GM21390 (cell line): ENCODE measurements around the gene SMAP2.
A peak's percentile ranks its signal among the peaks of the same experiment; 100 is the strongest.
"Not testable (repeated sequence)": the region's sequence is repeated elsewhere in the genome, so short reads cannot be mapped to it uniquely, and the experiment has no call there.

Experiments used
- ATAC-seq: cut with Tn5 transposase; IDR thresholded peaks from one replicate; pipeline ENCODE4 v1.9.1; 2021; ENCODE audit not compliant: unreplicated experiment

The SMAP2 gene

DNA sequence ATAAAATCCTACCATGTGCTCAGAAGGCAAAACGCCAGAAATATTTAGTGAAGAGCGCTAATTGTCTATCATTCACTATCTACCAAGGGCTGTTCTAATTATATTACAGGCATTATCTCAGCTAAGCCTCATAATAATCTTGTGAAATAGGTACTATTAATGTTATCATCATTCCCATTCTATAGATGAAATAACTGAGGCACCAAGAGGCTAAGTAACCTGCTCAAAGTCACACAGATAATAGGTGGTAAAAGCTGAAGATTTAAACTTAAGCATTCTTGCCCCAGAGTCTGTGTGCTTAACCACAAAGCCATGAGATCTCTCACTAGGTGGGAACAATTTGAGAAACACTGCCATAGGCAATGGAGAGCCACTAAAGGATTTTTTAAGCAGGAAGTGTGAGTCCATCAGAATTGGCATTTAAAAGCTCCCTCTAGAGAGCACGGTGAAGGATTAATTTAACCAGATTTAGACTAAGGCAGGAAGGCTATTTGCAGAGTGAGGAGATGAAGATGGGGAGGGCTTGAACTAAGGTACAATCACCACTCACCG, 1.7 kb upstream of the SMAP2 start:
- ATAC-seq: no peak

DNA sequence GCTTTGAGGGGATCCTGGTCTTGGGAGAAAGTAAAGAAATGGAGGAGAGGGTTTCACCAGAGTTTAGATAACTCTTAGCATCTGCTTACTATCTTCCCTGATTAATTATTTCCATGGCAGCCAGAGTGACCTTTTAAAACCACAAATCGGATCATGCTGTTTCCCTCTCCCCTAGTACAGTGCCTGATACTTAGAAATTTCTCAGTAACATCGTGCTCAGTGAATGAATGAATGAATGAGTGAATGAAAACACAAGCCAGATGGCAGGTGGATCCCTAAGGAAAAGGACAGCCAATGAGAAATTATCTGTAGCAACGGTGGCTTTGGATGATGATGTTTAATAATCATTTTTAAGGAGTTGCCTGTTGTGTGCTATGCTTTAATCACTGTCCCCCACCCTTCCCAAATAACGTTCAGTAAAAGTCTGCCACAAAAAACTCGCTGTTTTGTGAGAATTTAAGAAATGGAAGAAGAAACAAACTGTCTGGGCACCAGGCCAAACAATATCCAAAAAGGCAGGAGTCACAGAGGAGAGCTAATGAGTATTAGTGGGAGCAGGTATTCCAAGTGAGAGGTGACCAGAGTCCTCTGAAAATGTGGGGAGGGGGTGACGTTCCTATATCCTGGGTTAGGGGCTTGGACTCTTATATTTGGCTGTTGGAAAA, 737 bp upstream of the SMAP2 start:
- no peak for ATAC-seq

DNA sequence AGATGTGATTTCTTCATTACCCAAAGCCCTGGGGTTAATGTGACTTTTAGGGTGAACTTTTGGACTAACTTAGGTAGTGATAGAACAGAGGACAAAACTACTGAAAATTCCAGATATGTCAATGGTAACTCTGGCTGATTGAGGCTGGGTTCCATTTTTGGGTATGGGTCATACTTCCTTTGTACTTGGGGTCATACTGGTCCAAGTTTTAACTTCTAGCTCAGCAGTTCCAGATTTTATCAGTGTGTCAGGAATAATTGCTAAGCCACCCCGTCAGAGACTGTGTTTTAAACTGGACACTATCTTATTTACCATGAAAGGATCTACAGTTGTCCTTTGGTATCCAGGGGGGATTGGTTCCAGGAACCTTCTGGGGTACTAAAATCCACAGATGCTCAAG, 4.0 kb downstream of the SMAP2 start:
- no peak for ATAC-seq

DNA sequence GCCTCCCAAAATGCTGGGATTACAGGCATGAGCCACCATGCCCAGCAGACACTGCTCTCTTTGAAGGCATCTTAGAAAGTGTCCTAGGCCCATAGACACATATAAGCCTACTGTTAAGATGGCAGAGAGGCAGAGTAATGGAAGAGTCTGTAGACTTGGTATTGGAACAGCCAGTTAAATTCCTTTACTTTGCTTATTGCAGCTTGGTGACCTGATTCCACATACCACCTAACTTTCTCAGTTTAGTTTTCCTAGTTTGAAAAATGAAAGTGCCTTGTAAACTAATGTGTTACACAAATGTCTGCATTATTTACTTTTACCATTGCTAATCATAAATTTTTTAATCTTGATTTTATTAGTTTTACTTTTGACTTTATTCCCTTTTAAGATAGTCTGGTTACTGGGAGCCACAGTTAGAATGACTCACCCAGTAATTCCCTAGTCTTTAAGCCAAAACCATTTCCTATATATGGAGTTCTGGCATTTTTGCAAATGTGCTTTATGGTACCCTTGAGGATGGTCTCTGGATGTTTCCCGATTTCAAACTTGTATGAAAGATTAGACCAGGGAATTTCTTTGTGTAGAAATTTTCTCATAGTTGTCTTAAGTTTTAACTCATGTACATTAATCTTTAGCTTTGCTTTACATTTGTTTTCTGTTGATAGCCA, 6.4 kb downstream of the SMAP2 start:
- no peak for ATAC-seq

DNA sequence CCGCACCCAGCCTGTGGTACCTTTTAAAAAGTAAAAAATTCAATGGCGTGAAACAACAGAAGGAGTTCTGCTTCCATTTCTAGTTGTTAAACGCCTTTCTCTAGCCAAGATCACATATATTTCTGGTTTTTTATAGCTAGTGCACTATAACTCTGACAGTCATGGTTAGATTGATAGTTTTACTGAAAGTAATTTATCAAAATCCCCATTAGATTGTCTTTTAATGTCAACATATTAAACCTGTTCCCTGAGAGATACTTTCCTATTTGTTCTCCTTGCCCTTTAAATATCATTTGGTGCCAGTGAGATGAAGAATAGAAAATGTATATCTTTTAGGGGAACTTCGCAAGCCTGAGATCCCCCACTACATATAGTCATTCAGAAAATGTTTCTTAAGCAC, 7.3 kb downstream of the SMAP2 start:
- ATAC-seq: no peak

DNA sequence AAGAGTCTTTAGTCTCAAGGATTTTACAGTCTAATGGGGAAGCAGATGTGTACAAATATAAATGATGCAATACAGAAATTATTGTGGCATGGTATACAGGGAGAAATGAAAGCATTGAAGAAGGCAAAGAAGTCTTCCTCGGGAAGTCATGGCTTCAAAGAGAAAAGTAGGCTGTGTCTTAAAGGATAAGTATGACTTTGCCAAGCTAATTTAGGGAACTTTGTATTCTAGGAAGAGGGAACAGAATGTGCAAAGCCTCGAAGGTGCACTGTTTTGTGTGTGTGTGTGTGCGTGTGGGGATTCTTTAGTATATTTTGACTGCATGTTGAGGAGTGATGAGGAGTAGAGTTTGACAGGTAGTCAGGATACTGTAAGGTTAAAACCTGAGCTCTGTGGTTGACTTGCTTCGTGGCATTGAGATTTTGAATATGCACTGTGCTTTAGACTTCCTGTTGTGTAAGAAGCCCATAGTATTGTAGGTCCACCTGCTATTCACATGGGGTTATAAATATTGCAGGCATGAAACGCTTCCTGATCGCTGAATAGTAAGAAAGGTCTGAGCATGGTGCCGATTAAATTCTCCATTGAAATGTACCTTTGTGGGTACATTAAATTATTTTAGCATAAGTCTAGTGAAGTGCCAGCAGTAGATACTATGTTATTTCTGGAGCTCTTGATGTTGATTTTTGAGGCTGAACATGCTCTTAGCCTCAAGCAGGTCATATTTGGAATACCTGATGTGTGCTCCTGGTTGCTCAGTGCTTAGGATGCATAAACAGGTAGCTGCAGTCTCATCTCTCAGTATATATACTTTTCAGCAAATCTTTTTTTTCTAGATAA, 8.0 kb downstream of the SMAP2 start:
- peak; percentile 33 for ATAC-seq

DNA sequence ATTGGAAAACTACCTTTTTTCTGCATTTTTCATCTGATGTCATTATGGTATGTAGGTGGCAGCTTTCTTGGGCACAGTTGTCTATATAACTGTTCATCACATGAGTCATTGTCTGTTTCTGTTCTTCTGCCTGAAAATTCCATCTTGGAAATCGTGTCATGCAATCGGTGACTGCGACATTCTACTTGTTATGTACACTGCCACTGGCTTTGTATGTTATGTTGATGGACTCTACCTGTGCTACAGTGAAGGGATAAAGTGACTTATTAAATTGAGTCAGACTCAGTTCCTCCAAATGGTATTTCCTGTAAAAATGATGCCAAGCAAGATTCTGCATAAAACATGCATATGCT, 8.6 kb downstream of the SMAP2 start:
- no peak for ATAC-seq

DNA sequence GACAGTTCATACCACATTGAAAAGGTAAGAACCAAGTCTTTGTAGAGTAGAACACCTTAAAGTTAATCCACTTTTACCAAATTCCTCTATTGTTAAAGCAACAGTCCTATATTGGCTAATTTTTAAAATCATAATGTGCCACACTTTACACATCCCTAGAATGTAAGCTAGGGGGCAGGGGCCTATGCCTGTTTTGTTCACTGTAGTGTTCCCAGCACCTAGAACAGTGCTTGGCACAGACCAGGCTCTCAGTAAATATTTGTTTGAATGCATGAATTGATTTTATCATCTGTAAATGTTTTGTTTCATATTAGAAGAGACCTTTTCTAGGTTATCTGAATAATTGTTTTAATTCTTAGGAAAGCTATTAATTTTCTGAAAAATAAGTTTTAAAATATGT, 9.1 kb downstream of the SMAP2 start:
- ATAC-seq: no peak

DNA sequence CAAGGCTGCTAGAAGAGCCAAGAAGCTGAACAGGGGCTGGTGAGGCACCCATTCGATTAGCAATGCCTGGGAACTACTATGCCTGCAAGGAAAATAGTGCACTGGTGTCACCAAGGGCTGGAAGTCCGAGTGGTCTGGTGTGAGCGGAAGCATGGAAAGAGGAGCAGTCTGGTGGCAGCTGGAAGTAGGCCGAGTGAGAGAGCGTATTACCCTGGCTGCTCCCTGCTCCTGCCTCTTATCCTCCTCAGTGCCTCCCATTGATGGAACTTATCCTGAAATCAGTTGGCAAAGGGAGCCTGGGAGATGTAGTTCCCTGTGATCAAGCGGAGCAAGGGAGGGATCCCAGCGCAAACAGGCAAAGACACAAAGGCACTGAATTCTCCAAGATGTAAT, 9.6 kb downstream of the SMAP2 start:
- no peak for ATAC-seq

DNA sequence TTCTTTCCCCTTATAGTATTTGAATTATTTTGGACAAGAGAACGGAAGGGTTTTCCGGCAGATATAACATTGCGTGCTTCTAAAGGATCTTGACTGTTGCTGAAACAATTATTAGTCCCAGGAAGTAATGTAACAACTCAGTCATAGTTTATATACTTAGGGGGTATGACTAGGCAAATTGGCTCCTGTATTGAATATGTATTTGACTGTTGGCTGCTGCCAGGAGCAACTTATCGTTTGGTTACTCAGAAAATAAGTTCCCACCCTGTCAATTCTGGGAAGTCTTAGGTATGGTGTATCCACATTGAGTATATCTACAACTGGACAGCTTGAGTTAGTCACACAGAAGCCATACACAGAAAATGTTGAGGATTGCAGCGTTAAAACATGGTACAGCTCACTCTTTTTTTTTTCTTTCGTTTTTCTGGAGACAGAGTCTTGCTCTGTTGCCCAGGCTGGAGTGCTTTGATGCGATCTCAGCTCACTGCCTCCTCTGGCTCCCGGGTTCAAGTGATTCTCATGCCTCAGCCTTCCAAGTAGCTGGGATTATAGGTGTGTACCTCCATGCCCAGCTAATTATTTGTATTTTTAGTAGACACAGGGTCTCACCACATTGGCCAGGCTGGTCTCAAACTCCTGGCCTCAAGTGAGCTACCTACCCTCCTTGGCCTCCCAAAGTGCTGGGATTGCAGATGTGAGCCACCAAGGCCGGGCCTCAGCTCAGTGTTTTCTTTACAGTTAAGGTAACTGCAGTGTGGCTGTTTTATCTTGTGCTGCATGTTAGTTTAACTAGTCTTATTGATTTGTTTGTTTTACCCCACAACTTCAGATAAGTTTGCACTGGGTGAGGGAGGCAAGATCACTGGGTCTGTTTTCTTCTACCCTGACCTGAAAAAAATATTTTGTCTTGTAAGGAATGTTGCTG, 10.2 kb downstream of the SMAP2 start:
- no peak for ATAC-seq

DNA sequence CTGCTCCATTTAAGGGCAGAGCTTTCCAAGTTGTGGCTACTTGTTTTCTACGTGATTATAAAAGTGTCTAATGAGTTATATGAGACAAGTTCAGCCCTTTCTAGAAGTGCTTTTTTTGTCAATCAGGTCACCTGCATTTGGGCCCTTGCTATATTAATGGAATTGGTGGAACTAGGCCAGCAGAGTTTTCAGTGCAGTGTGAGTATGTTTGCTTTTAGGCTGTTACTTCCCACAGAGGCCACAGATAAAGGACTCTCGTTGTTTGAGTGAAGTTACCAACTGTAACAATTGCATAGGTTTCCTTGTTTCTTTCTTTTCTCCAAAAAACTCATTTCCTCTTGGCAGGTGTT, 10.9 kb downstream of the SMAP2 start:
- ATAC-seq: no peak

DNA sequence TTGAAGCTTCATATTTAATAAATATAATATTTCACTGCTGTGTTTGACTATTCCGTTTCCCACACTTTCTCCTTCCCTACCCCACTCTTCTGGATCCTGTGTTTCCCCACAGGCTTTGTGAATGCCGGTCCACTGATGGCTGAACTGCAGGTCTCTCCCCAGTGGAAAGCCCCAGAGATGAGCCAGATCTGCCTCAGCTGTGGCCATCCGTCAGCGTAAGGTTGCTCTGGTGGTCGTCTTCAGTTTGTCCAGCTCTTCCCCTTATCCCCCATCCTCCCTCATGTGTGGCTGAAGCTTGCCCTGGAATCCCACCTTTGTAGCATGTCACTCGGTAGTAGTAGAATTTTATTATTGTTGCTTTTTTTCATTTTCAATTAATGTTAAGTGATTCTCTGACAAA, 11.4 kb downstream of the SMAP2 start:
- ATAC-seq: no peak

DNA sequence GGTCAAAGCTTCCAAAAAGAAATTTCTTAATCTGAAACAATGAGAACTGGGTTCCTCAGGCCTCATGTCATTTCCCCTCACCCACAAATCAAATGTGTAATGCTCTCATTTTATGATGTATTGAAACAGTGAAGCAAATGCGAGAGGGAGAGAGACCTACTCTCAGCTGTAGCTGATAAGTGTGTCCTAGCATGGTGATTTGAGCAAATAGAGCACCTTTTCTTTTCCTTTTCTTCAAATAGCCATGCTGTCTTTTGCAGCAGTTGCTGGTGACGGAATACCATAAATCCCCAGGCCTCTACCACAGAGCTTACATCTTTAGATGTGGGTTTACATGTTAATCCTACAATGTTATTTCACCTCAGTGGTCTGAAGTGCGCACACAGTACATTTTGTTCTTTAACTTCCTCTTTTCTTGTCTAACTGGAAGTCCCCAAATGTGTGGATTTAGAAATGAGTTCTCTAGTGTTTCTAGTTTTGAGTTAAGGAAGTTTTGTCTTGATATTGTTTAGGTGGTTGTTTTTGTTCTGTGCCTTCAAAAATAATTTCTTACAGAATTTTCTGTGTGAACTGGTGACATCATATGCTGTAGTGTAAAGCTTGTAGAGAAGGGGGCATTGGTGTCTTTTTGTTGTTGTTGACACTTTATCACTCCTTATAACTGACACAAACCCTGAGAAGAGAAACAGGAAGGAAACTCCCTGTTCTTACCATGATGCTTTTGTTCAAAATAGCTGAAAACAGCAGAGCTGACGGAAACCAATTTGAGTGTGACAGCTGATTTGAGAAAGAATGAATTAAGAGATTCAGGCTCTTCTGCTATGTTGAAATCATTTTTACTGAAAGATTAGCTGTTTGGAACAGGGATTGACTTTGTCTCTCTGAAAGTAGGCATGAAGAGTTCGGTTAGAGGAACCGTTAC, 12.2 kb downstream of the SMAP2 start:
- peak; percentile 53 for ATAC-seq

DNA sequence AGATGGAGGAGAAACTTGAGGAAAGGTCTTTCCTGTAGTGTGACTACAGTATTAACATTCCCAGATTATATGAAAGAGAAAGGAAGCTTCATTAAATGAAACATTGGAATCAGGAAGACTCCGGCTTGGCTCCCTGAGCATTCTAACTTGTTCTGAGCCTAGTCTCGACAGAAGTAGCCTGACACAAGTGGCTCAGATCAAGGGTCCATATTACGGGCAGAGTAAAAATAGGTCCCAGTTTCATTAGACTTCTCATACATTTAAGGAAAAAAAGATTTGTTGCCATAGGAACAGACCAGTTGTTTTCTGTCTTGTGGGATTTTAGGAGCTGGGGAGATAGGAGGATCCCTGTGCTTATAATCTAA, 12.8 kb downstream of the SMAP2 start:
- no peak for ATAC-seq

DNA sequence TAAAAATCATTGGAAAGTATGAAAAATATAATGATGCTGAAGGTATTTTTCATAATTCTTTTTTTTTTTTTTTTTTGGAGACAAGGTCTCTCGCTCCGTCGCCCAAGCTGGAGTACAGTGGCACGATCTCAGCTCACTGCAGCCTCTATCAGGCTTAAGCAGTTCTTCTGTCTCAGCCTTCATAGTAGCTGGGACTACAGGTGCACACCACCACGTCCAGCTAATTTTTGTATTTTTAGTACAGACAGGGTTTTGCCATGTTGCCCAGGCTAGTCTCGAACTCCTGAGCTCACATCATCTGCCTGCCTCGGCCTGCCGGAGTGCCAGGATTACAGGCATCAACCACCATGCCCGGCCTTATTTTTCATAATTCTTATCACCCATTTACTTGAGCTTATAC, 13.3 kb downstream of the SMAP2 start:
- ATAC-seq: no peak

DNA sequence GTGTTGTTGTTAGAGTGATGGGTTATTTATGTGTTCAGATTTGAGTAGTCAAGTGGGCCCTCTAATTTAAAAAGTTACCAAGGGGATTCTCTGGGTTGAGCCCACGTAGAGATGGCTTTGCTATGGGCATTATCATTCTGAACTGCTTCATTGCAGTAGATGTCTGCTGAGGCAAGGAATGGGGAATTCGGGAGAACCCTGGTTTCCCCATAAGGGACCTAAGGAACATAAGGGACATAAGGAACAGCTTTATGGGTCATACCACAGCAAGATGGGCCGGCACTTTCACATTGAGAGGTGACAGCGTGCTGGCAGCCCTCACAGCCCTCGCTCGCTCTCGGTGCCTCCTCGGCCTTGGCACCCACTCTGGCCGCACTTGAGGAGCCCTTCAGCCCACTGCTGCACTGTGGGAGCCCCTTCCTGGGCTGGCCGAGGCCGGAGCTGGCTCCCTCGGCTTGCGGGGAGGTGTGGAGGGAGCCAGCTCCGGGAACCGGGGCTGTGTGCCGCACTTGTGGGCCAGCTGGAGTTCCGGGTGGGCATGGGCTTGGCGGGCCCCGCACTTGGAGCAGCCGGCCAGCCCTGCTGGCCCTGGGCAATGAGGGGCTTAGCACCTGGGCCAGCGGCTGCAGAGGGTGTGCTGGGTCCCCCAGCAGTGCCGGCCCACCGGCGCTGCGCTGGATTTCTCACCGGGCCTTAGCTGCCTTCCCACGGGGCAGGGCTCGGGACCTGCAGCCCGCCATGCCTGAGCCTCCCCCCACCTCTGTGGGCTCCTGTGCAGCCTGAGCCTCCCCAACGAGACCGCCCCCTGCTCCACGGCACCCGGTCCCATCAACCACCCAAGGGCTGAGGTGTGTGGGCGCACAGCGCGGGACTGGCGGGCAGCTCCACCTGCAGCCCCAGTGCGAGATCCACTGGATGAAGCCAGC, 14.1 kb downstream of the SMAP2 start:
- ATAC-seq: not testable (repeated sequence)

DNA sequence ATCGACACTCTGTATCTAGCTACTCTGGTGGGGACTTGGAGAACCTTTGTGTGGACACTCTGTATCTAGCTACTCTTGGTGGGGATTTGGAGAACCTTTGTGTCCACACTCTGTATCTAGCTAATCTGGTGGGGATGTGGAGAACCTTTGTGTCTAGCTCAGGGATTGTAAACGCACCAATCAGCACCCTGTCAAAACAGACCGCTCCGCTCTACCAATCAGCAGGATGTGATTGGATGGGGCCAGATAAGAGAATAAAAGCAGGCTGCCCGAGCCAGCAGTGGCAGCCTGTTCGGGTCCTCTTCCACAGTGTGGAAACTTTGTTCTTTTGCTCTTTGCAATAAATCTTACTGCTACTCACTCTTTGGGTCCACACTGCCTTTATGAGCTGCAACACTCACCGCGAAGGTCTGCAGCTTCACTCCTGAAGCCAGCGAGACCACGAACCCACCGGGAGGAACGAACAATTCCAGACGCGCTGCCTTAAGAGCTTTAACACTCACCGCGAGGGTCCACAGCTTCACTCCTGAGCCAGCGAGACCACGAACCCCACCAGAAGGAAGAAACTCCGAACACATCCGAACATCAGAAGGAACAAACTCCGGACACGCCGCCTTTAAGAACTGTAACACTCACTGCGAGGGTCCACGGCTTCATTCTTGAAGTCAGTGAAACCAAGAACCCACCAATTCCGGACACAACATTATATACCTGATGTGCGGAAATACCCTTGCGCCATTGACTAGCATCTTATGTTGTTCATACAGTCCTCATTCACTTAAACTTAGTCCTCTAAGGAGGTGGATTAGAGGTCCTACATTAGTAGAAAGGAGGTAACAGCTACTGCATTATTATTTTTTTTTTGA, 15.2 kb downstream of the SMAP2 start:
- not testable (repeated sequence) for ATAC-seq

DNA sequence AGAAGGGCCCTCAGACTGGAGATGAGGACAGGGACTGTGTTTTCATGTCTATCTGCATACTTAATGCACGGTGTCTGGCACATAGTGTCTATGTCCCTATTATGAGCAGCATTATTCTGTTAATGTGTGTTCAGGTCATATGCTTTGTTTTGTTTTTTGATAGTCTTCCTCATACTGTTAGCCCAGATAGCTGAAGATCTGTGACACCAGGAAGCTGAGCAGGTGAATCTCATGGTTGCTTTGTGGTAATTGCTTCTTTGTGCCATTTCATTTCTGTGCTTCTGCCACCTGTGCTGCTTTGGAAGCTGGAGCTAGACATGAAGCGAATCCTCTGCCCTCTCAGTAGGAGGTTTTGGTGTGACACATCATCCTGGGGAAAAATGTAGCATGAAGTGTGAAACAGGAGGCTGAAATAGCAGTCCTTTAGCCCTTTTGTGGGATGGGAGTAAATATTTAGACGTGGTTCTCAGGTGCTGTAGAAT, 15.8 kb downstream of the SMAP2 start:
- ATAC-seq: no peak
